ENCODE results near the gene ZNF586. TPM values are rescaled to one million over a fixed set of nuclear protein-coding genes. Genes with fewer than 3 reads are reported as not detected.

ZNF586 gene
- total and polyA plus RNA-seq, 2 experiments from 2014 or later, result 5.2 to 16.9 TPM

- TF ChIP-seq REST (IDR thresholded peaks at IDR 0.05; ENCODE audit: unreplicated experiment) (no peak), CREB1 (CRISPR knock-in tag; IDR thresholded peaks at IDR 0.05; ENCODE audit: low read depth) (no peak)
- TF ChIP-seq, protein P1, sequence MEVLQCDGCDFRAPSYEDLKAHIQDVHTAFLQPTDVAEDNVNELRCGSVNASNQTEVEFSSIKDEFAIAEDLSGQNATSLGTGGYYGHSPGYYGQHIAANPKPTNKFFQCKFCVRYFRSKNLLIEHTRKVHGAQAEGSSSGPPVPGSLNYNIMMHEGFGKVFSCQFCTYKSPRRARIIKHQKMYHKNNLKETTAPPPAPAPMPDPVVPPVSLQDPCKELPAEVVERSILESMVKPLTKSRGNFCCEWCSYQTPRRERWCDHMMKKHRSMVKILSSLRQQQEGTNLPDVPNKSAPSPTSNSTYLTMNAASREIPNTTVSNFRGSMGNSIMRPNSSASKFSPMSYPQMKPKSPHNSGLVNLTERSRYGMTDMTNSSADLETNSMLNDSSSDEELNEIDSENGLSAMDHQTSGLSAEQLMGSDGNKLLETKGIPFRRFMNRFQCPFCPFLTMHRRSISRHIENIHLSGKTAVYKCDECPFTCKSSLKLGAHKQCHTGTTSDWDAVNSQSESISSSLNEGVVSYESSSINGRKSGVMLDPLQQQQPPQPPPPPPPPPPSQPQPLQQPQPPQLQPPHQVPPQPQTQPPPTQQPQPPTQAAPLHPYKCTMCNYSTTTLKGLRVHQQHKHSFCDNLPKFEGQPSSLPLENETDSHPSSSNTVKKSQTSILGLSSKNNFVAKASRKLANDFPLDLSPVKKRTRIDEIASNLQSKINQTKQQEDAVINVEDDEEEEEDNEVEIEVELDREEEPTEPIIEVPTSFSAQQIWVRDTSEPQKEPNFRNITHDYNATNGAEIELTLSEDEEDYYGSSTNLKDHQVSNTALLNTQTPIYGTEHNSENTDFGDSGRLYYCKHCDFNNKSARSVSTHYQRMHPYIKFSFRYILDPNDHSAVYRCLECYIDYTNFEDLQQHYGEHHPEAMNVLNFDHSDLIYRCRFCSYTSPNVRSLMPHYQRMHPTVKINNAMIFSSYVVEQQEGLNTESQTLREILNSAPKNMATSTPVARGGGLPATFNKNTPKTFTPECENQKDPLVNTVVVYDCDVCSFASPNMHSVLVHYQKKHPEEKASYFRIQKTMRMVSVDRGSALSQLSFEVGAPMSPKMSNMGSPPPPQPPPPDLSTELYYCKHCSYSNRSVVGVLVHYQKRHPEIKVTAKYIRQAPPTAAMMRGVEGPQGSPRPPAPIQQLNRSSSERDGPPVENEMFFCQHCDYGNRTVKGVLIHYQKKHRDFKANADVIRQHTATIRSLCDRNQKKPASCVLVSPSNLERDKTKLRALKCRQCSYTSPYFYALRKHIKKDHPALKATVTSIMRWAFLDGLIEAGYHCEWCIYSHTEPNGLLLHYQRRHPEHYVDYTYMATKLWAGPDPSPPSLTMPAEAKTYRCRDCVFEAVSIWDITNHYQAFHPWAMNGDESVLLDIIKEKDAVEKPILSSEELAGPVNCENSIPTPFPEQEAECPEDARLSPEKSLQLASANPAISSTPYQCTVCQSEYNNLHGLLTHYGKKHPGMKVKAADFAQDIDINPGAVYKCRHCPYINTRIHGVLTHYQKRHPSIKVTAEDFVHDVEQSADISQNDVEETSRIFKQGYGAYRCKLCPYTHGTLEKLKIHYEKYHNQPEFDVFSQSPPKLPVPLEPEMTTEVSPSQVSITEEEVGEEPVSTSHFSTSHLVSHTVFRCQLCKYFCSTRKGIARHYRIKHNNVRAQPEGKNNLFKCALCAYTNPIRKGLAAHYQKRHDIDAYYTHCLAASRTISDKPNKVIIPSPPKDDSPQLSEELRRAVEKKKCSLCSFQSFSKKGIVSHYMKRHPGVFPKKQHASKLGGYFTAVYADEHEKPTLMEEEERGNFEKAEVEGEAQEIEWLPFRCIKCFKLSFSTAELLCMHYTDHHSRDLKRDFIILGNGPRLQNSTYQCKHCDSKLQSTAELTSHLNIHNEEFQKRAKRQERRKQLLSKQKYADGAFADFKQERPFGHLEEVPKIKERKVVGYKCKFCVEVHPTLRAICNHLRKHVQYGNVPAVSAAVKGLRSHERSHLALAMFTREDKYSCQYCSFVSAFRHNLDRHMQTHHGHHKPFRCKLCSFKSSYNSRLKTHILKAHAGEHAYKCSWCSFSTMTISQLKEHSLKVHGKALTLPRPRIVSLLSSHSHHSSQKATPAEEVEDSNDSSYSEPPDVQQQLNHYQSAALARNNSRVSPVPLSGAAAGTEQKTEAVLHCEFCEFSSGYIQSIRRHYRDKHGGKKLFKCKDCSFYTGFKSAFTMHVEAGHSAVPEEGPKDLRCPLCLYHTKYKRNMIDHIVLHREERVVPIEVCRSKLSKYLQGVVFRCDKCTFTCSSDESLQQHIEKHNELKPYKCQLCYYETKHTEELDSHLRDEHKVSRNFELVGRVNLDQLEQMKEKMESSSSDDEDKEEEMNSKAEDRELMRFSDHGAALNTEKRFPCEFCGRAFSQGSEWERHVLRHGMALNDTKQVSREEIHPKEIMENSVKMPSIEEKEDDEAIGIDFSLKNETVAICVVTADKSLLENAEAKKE (CRISPR knock-in tag; IDR thresholded peaks at IDR 0.05), result no peak
Observed at GRCh38 chr19:57757941-57758340, 11.5 kb upstream of the ZNF586 start (continued).

DNA sequence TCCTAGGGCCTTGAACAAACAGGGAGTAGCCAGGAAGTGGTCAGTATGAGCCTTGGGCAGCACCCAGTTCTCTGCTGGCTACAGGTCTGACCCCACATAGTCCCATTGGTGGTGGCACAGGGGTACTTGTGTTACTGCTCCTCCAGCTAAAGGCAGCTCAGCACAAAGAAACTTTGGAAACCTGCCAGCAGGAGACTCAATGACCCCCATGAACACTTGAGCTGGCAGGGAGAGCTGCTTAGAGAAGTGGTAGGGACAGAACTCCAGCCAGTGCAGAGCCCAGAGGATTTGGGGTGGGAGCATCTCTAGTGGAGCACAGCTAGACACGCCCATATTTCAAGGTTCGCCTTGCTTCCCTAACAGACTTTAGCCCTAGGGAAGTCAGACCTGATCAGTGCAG, 10.4 kb upstream of the ZNF586 start:
- no peaks in the 10 kb centered on the region for H3K27me3 ChIP-seq (ENCODE audit: insufficient read depth)
- no peaks in the 10 kb centered on the region for H3K9me2 ChIP-seq (ENCODE audit: insufficient read depth)
- no peak overlapping the region for H3K4me2 ChIP-seq
- Mint-ChIP-seq H3K36me3 (ENCODE audit: low read depth) (peaks cover 50% of the 10 kb centered on the region), H3K4me3 (no peak overlapping the region), H3K27me3 (ENCODE audit: insufficient read depth, low read depth, poor library complexity) (peaks cover 3% of the 10 kb centered on the region), H3K4me1 (no peaks in the 10 kb centered on the region), H3K27ac (no peak overlapping the region), H3K9me3 (no peaks in the 10 kb centered on the region)
- no peak overlapping the region for H3K4me3 ChIP-seq
- H3K27ac ChIP-seq (ENCODE audit: low read depth), result no peak overlapping the region
- DNase-seq (ENCODE audit: low spot score) (no peak), ATAC-seq (no peak; the same call in 2 of the 3 replicates)
- H3K36me3 ChIP-seq (ENCODE audit: insufficient read depth), result peaks cover 27% of the 10 kb centered on the region
- peaks cover 17% of the 10 kb centered on the region for H4K20me1 ChIP-seq (replicated peaks; ENCODE audit: insufficient read depth)
- peaks cover 10% of the 10 kb centered on the region; the same call in 1 of the 2 replicates for H3K79me2 ChIP-seq (replicated peaks; ENCODE audit: insufficient read depth)
- no peak overlapping the region for H2AFZ ChIP-seq
- H3K4me1 ChIP-seq (ENCODE audit: insufficient read depth), result no peaks in the 10 kb centered on the region
- H3F3A ChIP-seq (replicated peaks; ENCODE audit: low read depth), result peaks cover 9% of the 10 kb centered on the region
- TF ChIP-seq, protein P2, sequence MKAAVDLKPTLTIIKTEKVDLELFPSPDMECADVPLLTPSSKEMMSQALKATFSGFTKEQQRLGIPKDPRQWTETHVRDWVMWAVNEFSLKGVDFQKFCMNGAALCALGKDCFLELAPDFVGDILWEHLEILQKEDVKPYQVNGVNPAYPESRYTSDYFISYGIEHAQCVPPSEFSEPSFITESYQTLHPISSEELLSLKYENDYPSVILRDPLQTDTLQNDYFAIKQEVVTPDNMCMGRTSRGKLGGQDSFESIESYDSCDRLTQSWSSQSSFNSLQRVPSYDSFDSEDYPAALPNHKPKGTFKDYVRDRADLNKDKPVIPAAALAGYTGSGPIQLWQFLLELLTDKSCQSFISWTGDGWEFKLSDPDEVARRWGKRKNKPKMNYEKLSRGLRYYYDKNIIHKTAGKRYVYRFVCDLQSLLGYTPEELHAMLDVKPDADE (IDR thresholded peaks at IDR 0.05), result no peak
- TF ChIP-seq POLR2AphosphoS5 (IDR thresholded peaks at IDR 0.05; ENCODE audit: low read depth), result no peak; the same call in 1 of the 2 replicates
- TF ChIP-seq, protein P3, sequence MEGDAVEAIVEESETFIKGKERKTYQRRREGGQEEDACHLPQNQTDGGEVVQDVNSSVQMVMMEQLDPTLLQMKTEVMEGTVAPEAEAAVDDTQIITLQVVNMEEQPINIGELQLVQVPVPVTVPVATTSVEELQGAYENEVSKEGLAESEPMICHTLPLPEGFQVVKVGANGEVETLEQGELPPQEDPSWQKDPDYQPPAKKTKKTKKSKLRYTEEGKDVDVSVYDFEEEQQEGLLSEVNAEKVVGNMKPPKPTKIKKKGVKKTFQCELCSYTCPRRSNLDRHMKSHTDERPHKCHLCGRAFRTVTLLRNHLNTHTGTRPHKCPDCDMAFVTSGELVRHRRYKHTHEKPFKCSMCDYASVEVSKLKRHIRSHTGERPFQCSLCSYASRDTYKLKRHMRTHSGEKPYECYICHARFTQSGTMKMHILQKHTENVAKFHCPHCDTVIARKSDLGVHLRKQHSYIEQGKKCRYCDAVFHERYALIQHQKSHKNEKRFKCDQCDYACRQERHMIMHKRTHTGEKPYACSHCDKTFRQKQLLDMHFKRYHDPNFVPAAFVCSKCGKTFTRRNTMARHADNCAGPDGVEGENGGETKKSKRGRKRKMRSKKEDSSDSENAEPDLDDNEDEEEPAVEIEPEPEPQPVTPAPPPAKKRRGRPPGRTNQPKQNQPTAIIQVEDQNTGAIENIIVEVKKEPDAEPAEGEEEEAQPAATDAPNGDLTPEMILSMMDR (conservative IDR thresholded peaks at IDR 0.05; ENCODE audit: low read depth in 2 of 2), result no peak
- no peak for TF ChIP-seq JUNB (IDR thresholded peaks at IDR 0.05; ENCODE audit: unreplicated experiment)
